GM12878 (cell line): Measurements from ENCODE around the gene SLX4IP.

Experiments
- CBX5 ChIP-seq: sonication (generic); IDR thresholded peaks from 2 replicates; pipeline ENCODE4 v1.6.1; 2016; ENCODE audit warnings: low read depth, moderate library complexity, mild to moderate bottlenecking, inconsistent platforms
- EED ChIP-seq: sonication (generic); IDR thresholded peaks from 2 replicates; pipeline ENCODE4 v1.6.1; 2016; ENCODE audit warnings: antibody characterized with exemption, low read depth
- HDAC6 ChIP-seq: fragments of 200-600 bp; sonication (generic); IDR thresholded peaks from one replicate; pipeline ENCODE4 v1.8.0; 2017; ENCODE audit warnings: antibody characterized with exemption; ENCODE audit not compliant: unreplicated experiment
- MYC ChIP-seq: IDR thresholded peaks from 2 replicates; pipeline ENCODE4 v1.6.1; 2011; ENCODE audit warnings: mild to moderate bottlenecking, low read length, moderate library complexity, inconsistent platforms; ENCODE audit not compliant: insufficient read depth, insufficient replicate concordance, insufficient read length, severe bottlenecking
- NFYA ChIP-seq: IDR thresholded peaks from 2 replicates; pipeline ENCODE4 v1.6.1; 2011; ENCODE audit warnings: low read depth, mild to moderate bottlenecking, low read length, improper control_type of control experiment, borderline replicate concordance
- POLR2AphosphoS5 ChIP-seq: IDR thresholded peaks from 2 replicates; pipeline ENCODE4 v1.6.1; 2011; ENCODE audit warnings: mild to moderate bottlenecking, low read length, inconsistent platforms
- RFX5 ChIP-seq: IDR thresholded peaks from 2 replicates; pipeline ENCODE4 v1.6.1; 2011; ENCODE audit warnings: low read depth, low read length, improper control_type of control experiment
- SMC3 ChIP-seq: IDR thresholded peaks from 2 replicates; pipeline ENCODE4 v1.6.1; 2011; ENCODE audit warnings: low read length, improper control_type of control experiment, borderline replicate concordance
- SRF ChIP-seq, 2 experiments: IDR thresholded peaks; 2 replicates each; pipeline ENCODE4 v1.6.1; 2011; ENCODE audit warnings: low read depth in 2 of 2, low read length in 2 of 2, mild to moderate bottlenecking in 1 of 2, moderate library complexity in 1 of 2
- TF ChIP-seq, protein P1 (sequence below), 3 experiments: IDR thresholded peaks in 2 of 3; conservative IDR thresholded peaks in 1 of 3; 2 replicates each; pipeline ENCODE4 v1.5.1; 2011; ENCODE audit warnings: low read depth in 3 of 3, low read length in 3 of 3, mild to moderate bottlenecking in 3 of 3, control low read depth in 2 of 3, moderate library complexity in 2 of 3, inconsistent platforms in 1 of 3, mixed read lengths in 1 of 3; ENCODE audit not compliant: control insufficient read depth in 2 of 3, insufficient read depth in 1 of 3; ENCODE audit errors: extremely low read depth in 1 of 3

DNA sequence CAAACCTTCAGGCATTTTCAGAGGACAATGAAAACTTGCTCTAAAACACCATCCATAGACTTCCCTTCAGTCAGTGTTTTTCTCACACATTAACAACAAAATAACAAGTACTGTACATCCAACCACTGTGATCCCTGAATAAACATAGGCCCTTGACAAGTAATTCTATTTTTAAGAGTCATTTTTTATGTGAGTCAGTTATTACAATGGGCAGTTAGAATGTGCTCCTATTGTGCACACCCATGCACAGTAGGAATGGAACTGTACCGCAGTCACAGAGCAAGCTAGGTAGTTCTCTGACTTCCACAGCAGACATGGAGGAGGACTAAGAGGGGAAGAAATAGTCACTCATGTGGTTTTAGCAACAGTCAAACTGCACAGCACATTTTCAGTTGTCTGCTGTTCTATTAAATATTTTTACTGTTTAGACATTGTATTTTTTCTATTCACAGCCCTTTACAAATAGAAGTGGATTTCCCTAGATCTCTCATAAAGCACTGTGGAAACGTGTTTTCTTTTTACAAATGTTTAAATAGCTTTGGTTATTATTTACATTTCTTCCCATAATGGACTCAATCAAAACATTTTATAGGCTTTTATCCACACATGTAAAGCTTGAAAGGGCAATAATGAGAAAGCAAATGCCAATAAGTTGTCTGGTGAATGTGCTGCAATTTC is 138.3 kb downstream of the SLX4IP start:
- no peak for TF ChIP-seq EED
- no peak for TF ChIP-seq POLR2AphosphoS5
- TF ChIP-seq NFYA, result no peak
- TF ChIP-seq, protein P1, sequence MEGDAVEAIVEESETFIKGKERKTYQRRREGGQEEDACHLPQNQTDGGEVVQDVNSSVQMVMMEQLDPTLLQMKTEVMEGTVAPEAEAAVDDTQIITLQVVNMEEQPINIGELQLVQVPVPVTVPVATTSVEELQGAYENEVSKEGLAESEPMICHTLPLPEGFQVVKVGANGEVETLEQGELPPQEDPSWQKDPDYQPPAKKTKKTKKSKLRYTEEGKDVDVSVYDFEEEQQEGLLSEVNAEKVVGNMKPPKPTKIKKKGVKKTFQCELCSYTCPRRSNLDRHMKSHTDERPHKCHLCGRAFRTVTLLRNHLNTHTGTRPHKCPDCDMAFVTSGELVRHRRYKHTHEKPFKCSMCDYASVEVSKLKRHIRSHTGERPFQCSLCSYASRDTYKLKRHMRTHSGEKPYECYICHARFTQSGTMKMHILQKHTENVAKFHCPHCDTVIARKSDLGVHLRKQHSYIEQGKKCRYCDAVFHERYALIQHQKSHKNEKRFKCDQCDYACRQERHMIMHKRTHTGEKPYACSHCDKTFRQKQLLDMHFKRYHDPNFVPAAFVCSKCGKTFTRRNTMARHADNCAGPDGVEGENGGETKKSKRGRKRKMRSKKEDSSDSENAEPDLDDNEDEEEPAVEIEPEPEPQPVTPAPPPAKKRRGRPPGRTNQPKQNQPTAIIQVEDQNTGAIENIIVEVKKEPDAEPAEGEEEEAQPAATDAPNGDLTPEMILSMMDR (IDR thresholded peaks at IDR 0.05 in 2 of 3, conservative IDR thresholded peaks at IDR 0.05 in 1 of 3; ENCODE audit: control insufficient read depth in 2 of 3, extremely low read depth in 1 of 3, insufficient read depth in 1 of 3, low read depth in 3 of 3, low read length in 3 of 3), result no peak
- no peak for TF ChIP-seq HDAC6
- TF ChIP-seq SMC3, result no peak
- TF ChIP-seq SRF (IDR thresholded peaks at IDR 0.05; ENCODE audit: low read depth in 2 of 2, low read length in 2 of 2), result no peak
- no peak for TF ChIP-seq RFX5
- no peak for TF ChIP-seq CBX5
- TF ChIP-seq MYC, result no peak
